Trophoblast cell (in vitro differentiated cells and primary cell): ENCODE measurements around the gene VASN. TPM values are rescaled to one million over a fixed set of nuclear protein-coding genes. Genes with fewer than 3 reads are reported as not detected.

Experiments
- DNase-seq, 2 donors: peaks; one replicate each; pipeline ENCODE4 v3.0.0-alpha.2; 2016
- H2AFZ ChIP-seq: 2 replicates; pipeline ENCODE4 v1.6.1; 2013; ENCODE audit warnings: low read length, moderate library complexity, mild to moderate bottlenecking; ENCODE audit not compliant: insufficient read depth, poor library complexity
- H2AK5ac ChIP-seq: 2 replicates; pipeline ENCODE4 v1.6.1; 2013; ENCODE audit warnings: mild to moderate bottlenecking, low read length
- H2BK120ac ChIP-seq: 2 replicates; pipeline ENCODE4 v1.6.1; 2013; ENCODE audit warnings: low read length, mild to moderate bottlenecking, moderate library complexity; ENCODE audit not compliant: insufficient read depth, poor library complexity
- H2BK12ac ChIP-seq: 2 replicates; pipeline ENCODE4 v1.6.1; 2013; ENCODE audit warnings: mild to moderate bottlenecking, low read length, moderate library complexity
- H2BK5ac ChIP-seq: 2 replicates; pipeline ENCODE4 v1.6.1; 2013; ENCODE audit warnings: low read length, low read depth, moderate library complexity, mild to moderate bottlenecking; ENCODE audit not compliant: poor library complexity
- H3K14ac ChIP-seq: 2 replicates; pipeline ENCODE4 v1.6.1; 2013; ENCODE audit warnings: mild to moderate bottlenecking, low read length
- H3K18ac ChIP-seq: 2 replicates; pipeline ENCODE4 v1.6.1; 2013; ENCODE audit warnings: mild to moderate bottlenecking, low read length
- H3K23ac ChIP-seq: 2 replicates; pipeline ENCODE4 v1.6.1; 2013; ENCODE audit warnings: low read length
- H3K27ac ChIP-seq: 2 replicates; pipeline ENCODE4 v1.5.1; 2013; ENCODE audit warnings: low read depth, mild to moderate bottlenecking, inconsistent platforms, low read length, moderate library complexity
- H3K27me3 ChIP-seq: 2 replicates; pipeline ENCODE4 v1.6.1; 2013; ENCODE audit warnings: inconsistent platforms, mild to moderate bottlenecking, low read length, moderate library complexity; ENCODE audit not compliant: insufficient read depth
- H3K36me3 ChIP-seq, 2 experiments: 1 replicate in 1 of 2; 2 replicates in 1 of 2; pipeline ENCODE4 v1.6.1; 2013; ENCODE audit warnings: low read length in 2 of 2, mild to moderate bottlenecking in 2 of 2, moderate library complexity in 1 of 2; ENCODE audit not compliant: insufficient read depth in 2 of 2, control insufficient read depth in 1 of 2
- H3K4ac ChIP-seq: 2 replicates; pipeline ENCODE4 v1.6.1; 2013; ENCODE audit warnings: low read depth, mild to moderate bottlenecking, low read length, moderate library complexity
- H3K4me1 ChIP-seq, 2 experiments: 1 replicate in 1 of 2; 2 replicates in 1 of 2; pipeline ENCODE4 v1.6.1; 2013; ENCODE audit warnings: low read length in 2 of 2, mild to moderate bottlenecking in 2 of 2, moderate library complexity in 1 of 2; ENCODE audit not compliant: insufficient read depth in 2 of 2, control insufficient read depth in 1 of 2
- H3K4me2 ChIP-seq: 2 replicates; pipeline ENCODE4 v1.6.1; 2013; ENCODE audit warnings: inconsistent platforms, mild to moderate bottlenecking, low read length, moderate library complexity
- H3K4me3 ChIP-seq: 2 replicates; pipeline ENCODE4 v1.5.1; 2013; ENCODE audit warnings: mild to moderate bottlenecking, low read depth, low read length, inconsistent platforms
- H3K79me1 ChIP-seq: one replicate; pipeline ENCODE4 v1.6.1; 2013; ENCODE audit warnings: low read length
- H3K79me2 ChIP-seq: 2 replicates; pipeline ENCODE4 v1.6.1; 2013; ENCODE audit warnings: low read length, mild to moderate bottlenecking; ENCODE audit not compliant: control insufficient read depth, insufficient read depth, poor library complexity
- H3K9ac ChIP-seq: 2 replicates; pipeline ENCODE4 v1.6.1; 2013; ENCODE audit warnings: mild to moderate bottlenecking, low read length
- H3K9me3 ChIP-seq: 2 replicates; pipeline ENCODE4 v1.6.1; 2013; ENCODE audit warnings: low read depth, mild to moderate bottlenecking, control low read depth, inconsistent platforms, low read length; ENCODE audit not compliant: insufficient read depth
- H4K12ac ChIP-seq: 2 replicates; pipeline ENCODE4 v1.6.1; 2013; ENCODE audit warnings: low read depth, mild to moderate bottlenecking, low read length, moderate library complexity
- H4K8ac ChIP-seq: 2 replicates; pipeline ENCODE4 v1.6.1; 2013; ENCODE audit warnings: low read depth, mild to moderate bottlenecking, low read length, moderate library complexity
- H4K91ac ChIP-seq: one replicate; pipeline ENCODE4 v1.6.1; 2013; ENCODE audit warnings: low read depth, mild to moderate bottlenecking, low read length, moderate library complexity
- WGBS: extraction: QIAGEN DNeasy Blood & Tissue Kit; methylation state at CpG from one replicate; pipeline ENCODE4 v1.1.7; 2013; ENCODE audit warnings: missing lambda C conversion rate; ENCODE audit not compliant: insufficient read length, insufficient coverage; ENCODE audit errors: extremely low coverage; 5-methylcytosine and 5-hydroxymethylcytosine counted together
- polyA plus RNA-seq: library from polyadenylated mRNA; stranded (reverse); fragments of 200-250 nt; gene quantifications from 2 replicates; pipeline ENCODE4 v1.2.3, GENCODE V29; 2013

Gene VASN
- 17.6 and 18.2 TPM in 2 replicates for polyA plus RNA-seq

GRCh38 chr16:4371357-4372000 lies at the start of gene VASN:
TSS of gene VASN (plus strand) at chr16:4371848. CDS start at chr16:4380878, 9,030 bp downstream.
- WGBS, result no CpG with 5 or more reads among the region's 50 CpGs
- peak within 1 kb of the TSS; percentile 78 for H3K9ac ChIP-seq
- no peak within 1 kb of the TSS for H4K12ac ChIP-seq
- peak within 1 kb of the TSS; percentile 89 for H3K4me2 ChIP-seq
- peak within 1 kb of the TSS; percentile 57 for H3K14ac ChIP-seq
- peak within 1 kb of the TSS; percentile 65 for H3K27ac ChIP-seq
- H3K79me1 ChIP-seq, result peaks cover 22% of the 10 kb centered on the region
- no peak within 1 kb of the TSS for H3K23ac ChIP-seq
- H3K4me3 ChIP-seq, result peak within 1 kb of the TSS; percentile 75
- H3K36me3 ChIP-seq, result peaks cover 4 to 5% of the 10 kb centered on the region in 2 experiments
- H4K91ac ChIP-seq, result peak within 1 kb of the TSS; percentile 73
- peaks cover 58 to 69% of the 10 kb centered on the region in 2 experiments for H3K4me1 ChIP-seq
- H2AFZ ChIP-seq, result no peak within 1 kb of the TSS
- peak; percentile 72 to 86 for DNase-seq
- H2BK120ac ChIP-seq, result peak within 1 kb of the TSS; percentile 60
- peak within 1 kb of the TSS; percentile 84 for H2AK5ac ChIP-seq
- peak within 1 kb of the TSS; percentile 55 for H4K8ac ChIP-seq
- H3K79me2 ChIP-seq, result peaks cover 21% of the 10 kb centered on the region
- H3K18ac ChIP-seq, result peak within 1 kb of the TSS; percentile 23
- no peaks in the 10 kb centered on the region for H3K9me3 ChIP-seq
- no peaks in the 10 kb centered on the region for H3K27me3 ChIP-seq
- peak within 1 kb of the TSS; percentile 11 for H3K4ac ChIP-seq
- H2BK12ac ChIP-seq, result peak within 1 kb of the TSS; percentile 76
- H2BK5ac ChIP-seq, result peak within 1 kb of the TSS; percentile 56

DNA sequence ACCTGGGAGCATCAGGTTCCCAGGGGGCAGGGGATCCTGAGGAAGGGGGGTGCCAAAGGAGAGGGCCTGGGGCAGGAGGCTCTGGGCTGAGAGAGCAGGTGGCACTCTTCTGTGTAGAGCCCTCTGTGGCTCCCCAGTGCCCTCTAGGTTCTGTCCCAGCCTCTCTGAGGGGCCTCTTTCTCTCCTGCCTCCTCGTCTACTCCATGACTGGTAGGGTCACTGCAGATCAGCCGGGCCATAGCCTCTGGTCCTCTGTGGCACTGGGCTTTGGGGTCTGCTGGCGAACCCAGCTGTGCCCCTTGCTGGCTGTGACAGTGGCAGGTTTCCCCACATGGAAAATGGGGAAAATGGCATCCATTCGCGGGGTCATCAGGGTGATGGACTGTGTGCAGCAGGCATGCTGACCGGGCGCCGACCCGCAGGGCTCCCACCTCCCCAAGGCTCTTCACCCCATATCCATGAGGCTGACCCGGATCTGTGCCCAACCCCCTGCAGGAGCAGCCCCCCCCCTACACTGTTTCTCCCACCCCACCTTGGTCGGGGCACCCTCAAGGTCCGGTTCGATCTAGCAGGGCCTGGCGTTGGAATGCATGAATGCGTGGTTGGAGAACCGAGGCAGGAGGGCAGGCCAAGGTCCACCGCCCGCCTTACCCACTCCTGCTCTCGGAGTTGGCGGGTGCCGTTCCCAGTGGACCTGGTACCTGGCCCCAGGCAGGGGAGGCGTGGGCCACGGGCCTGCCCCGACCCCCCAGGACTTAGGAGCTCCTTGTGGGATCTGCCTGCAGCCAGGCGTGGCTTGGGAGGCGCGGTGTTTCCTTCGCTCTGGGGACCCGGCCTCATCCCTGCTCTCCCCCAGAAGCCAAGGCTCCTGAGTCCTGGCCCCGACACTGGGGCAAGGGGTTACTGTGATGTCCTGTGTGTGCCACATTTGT lies 49.3 kb upstream of the VASN start:
- Histone ChIP-seq H3K23ac (no peak overlapping the region), H2BK12ac (no peak overlapping the region), H4K12ac (no peak overlapping the region), H3K14ac (no peak overlapping the region), H4K91ac (no peak overlapping the region), H4K8ac (no peak overlapping the region), H2BK5ac (no peak overlapping the region), H3K79me1 (peaks cover 12% of the 10 kb centered on the region), H3K9me3 (no peaks in the 10 kb centered on the region), H3K18ac (peak overlapping the region; percentile 4), H3K79me2 (peaks cover 2% of the 10 kb centered on the region), H3K27ac (no peak overlapping the region), H3K4me3 (no peak overlapping the region), H3K4me2 (no peak overlapping the region), H2AK5ac (no peak overlapping the region), H2BK120ac (no peak overlapping the region), H2AFZ (no peak overlapping the region), H3K4ac (peak overlapping the region; percentile 22), H3K9ac (no peak overlapping the region), H3K4me1 (peaks cover 35 to 53% of the 10 kb centered on the region in 2 experiments), H3K36me3 (peaks cover 0 to 2% of the 10 kb centered on the region in 2 experiments), H3K27me3 (no peaks in the 10 kb centered on the region)
- DNase-seq, result no peak
- no CpG with 5 or more reads among the region's 30 CpGs for WGBS

- peak; percentile 37 to 49 for DNase-seq
- no CpG with 5 or more reads among the region's 21 CpGs for WGBS
- Histone ChIP-seq H2BK5ac (peak overlapping the region; percentile 32), H3K9ac (no peak overlapping the region), H3K4me1 (peaks cover 26 to 49% of the 10 kb centered on the region in 2 experiments), H4K12ac (no peak overlapping the region), H2BK120ac (no peak overlapping the region), H3K27me3 (no peaks in the 10 kb centered on the region), H3K79me1 (peaks cover 16% of the 10 kb centered on the region), H3K27ac (no peak overlapping the region), H2BK12ac (peak overlapping the region; percentile 39), H3K4me2 (no peak overlapping the region), H4K8ac (peak overlapping the region; percentile 44), H3K23ac (no peak overlapping the region), H3K79me2 (peaks cover 5% of the 10 kb centered on the region), H3K36me3 (no peaks in the 10 kb centered on the region), H3K9me3 (no peaks in the 10 kb centered on the region), H2AK5ac (no peak overlapping the region), H4K91ac (peak overlapping the region; percentile 37), H3K18ac (peak overlapping the region; percentile 40), H2AFZ (no peak overlapping the region), H3K4me3 (no peak overlapping the region), H3K4ac (peak overlapping the region; percentile 4), H3K14ac (no peak overlapping the region)
Measured at GRCh38 chr16:4323071-4323844, 48.4 kb upstream of the VASN start.
